ENCODE data around the gene GLUD1.
"Not testable (repeated sequence)": the region's sequence is repeated elsewhere in the genome, so short reads cannot be mapped to it uniquely, and the experiment has no call there.

The GLUD1 gene

GRCh38 chr10:87090779-87091178, 3.9 kb downstream of the GLUD1 start:
- no peak for DNase-seq (ENCODE audit: low spot score)

- no peak for DNase-seq (ENCODE audit: low spot score)
Measured at GRCh38 chr10:87089746-87090145, 4.9 kb downstream of the GLUD1 start.

- DNase-seq (ENCODE audit: low spot score), result no peak
Measured at GRCh38 chr10:87085537-87085936, 9.1 kb downstream of the GLUD1 start.

GRCh38 chr10:87084291-87084782, 10.3 kb downstream of the GLUD1 start:
- not testable (repeated sequence) for DNase-seq (ENCODE audit: low spot score)

GRCh38 chr10:87083576-87084290, 10.9 kb downstream of the GLUD1 start:
- DNase-seq (ENCODE audit: low spot score), result not testable (repeated sequence)

GRCh38 chr10:87082219-87082618, 12.4 kb downstream of the GLUD1 start:
- DNase-seq (ENCODE audit: low spot score), result not testable (repeated sequence)

GRCh38 chr10:87081574-87081973, 13.1 kb downstream of the GLUD1 start:
- DNase-seq (ENCODE audit: low spot score), result not testable (repeated sequence)

- DNase-seq (ENCODE audit: low spot score), result not testable (repeated sequence)
Measured at GRCh38 chr10:87080621-87081020, 14.0 kb downstream of the GLUD1 start.

GRCh38 chr10:87079106-87079836, 15.4 kb downstream of the GLUD1 start:
- no peak for DNase-seq (ENCODE audit: low spot score)

GRCh38 chr10:87076421-87076820, 18.2 kb downstream of the GLUD1 start:
- not testable (repeated sequence) for DNase-seq (ENCODE audit: low spot score)

- DNase-seq (ENCODE audit: low spot score), result no peak
Measured at GRCh38 chr10:87072449-87072848, 22.2 kb downstream of the GLUD1 start.

- no peak for DNase-seq (ENCODE audit: low spot score)
Measured at GRCh38 chr10:87068281-87068680, 26.4 kb downstream of the GLUD1 start.

GRCh38 chr10:87066865-87067264, 27.8 kb downstream of the GLUD1 start:
- DNase-seq (ENCODE audit: low spot score), result no peak

GRCh38 chr10:87066178-87066577, 28.5 kb downstream of the GLUD1 start:
- no peak for DNase-seq (ENCODE audit: low spot score)

GRCh38 chr10:87064651-87065050, 30.0 kb downstream of the GLUD1 start:
- no peak for DNase-seq (ENCODE audit: low spot score)

- DNase-seq (ENCODE audit: low spot score), result no peak
Measured at GRCh38 chr10:87060280-87060928, 34.2 kb downstream of the GLUD1 start.

- DNase-seq (ENCODE audit: low spot score), result no peak
Measured at GRCh38 chr10:87059401-87059800, 35.2 kb downstream of the GLUD1 start.

GRCh38 chr10:87058171-87058570, 36.5 kb downstream of the GLUD1 start:
- no peak for DNase-seq (ENCODE audit: low spot score)

GRCh38 chr10:87054373-87055295, 40.0 kb downstream of the GLUD1 start:
- DNase-seq (ENCODE audit: low spot score), result no peak

- no peak for DNase-seq (ENCODE audit: low spot score)
Measured at GRCh38 chr10:87053577-87054181, 41.0 kb downstream of the GLUD1 start.

- no peak for DNase-seq (ENCODE audit: low spot score)
Measured at GRCh38 chr10:87053111-87053510, 41.5 kb downstream of the GLUD1 start.

Measured in hematopoietic multipotent progenitor cell treated with erythropoietin and hydrocortisone succinate and interleukin-3 and kit ligand, for 15 days (in vitro differentiated cells).